SK-N-MC (cell line): ENCODE measurements around the gene ADAMTS10.

Source experiments
- EZH2 ChIP-seq: fragments of 200-600 bp; sonication (generic); IDR thresholded peaks from one replicate; pipeline ENCODE4 v1.6.1; 2017; ENCODE audit warnings: antibody characterized with exemption
- POLR2AphosphoS5 ChIP-seq: IDR thresholded peaks from 2 replicates; pipeline ENCODE4 v1.6.1; 2012; ENCODE audit warnings: mild to moderate bottlenecking, low read depth, low read length, borderline replicate concordance

DNA sequence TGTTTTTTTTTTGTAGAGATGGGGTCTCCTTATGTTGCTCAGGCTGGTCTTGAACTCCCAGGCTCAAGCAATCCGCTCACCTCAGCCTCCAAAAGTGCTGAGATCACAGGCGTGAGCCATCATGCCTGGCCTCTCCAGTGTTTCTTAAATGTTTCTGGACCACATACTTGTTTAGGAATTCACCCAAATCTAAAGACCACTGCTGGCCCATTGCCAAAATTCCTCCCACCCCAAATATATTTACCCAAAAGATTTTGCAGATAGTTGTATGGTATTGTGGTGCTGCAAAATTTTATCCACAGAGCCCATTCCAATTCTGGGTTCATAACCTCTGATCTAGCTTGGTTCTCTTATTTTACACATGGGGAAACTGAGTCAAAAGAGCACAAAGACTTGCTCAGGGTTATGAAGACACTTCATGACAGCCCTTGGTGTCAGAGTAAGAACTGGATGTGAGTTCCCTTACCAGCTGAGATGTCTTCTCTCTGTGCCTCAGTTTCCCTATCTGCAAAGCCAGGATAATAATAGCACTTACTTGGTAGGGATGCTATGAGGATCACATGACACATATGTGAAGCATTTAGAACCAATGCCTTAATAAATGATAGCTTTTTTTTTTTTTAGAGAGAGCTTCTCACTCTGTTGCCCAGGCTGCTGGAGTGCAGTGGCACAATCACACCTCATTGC, 30.8 kb upstream of the ADAMTS10 start:
- TF ChIP-seq POLR2AphosphoS5 (no peak), EZH2 (no peak)
